22Rv1 (cell line): ENCODE results near the gene FAM193B.

Experiments used
- ZFX ChIP-seq: fragments of 450-650 bp; IDR thresholded peaks from 2 replicates; pipeline ENCODE4 v1.6.1; 2017; ENCODE audit warnings: antibody characterized with exemption, borderline replicate concordance
- TF ChIP-seq, protein P1 (sequence below): fragments of 450-650 bp; IDR thresholded peaks from 2 replicates; pipeline ENCODE4 v1.5.1; 2017; ENCODE audit warnings: mild to moderate bottlenecking

DNA sequence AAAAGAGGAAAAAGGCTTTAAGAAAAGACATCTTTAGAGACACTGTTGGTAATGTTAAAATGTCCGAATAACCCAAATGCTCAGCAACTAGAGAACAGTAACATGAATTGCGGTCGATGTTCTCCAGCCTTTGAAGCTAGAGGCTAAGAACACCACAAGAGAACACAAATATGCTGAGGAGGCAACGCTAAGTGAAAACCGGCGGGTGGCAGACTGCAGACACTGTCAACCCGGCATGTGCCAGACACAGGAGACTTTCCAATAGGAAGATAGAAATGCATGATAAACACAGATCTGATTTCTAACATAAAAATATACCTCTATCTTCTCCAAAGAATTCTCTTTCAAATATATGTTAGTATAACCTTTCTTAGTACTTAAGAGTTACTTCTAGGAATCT lies 19.2 kb downstream of the FAM193B start:
- TF ChIP-seq, protein P1, sequence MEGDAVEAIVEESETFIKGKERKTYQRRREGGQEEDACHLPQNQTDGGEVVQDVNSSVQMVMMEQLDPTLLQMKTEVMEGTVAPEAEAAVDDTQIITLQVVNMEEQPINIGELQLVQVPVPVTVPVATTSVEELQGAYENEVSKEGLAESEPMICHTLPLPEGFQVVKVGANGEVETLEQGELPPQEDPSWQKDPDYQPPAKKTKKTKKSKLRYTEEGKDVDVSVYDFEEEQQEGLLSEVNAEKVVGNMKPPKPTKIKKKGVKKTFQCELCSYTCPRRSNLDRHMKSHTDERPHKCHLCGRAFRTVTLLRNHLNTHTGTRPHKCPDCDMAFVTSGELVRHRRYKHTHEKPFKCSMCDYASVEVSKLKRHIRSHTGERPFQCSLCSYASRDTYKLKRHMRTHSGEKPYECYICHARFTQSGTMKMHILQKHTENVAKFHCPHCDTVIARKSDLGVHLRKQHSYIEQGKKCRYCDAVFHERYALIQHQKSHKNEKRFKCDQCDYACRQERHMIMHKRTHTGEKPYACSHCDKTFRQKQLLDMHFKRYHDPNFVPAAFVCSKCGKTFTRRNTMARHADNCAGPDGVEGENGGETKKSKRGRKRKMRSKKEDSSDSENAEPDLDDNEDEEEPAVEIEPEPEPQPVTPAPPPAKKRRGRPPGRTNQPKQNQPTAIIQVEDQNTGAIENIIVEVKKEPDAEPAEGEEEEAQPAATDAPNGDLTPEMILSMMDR: no peak
- TF ChIP-seq ZFX: no peak
